Endothelial cell of umbilical vein (primary cell): ENCODE data around the gene CGB3. TPM values are rescaled to one million over a fixed set of nuclear protein-coding genes. Genes with fewer than 3 reads are reported as not detected.

Experiments
- BruUV-seq: library from RNA; stranded (reverse); fragments of 400-500 nt; replicated peaks from 2 replicates; lab custom pipeline; 2021; lab: Mats Ljungman, UMichigan
- CTCF ChIA-PET: fragments of 300-600, 350-600 bp; sonication (Branson Sonifier 250); formaldehyde crosslinking; loops from one replicate; lab custom pipeline; 2021; ENCODE audit warnings: antibody characterized with exemption, inconsistent platforms; lab: Charles Lee
- POLR2A ChIA-PET: fragments of 300-600, 350-600 bp; sonication (Branson Sonifier 250); formaldehyde crosslinking; loops from one replicate; lab custom pipeline; 2021; ENCODE audit warnings: antibody characterized with exemption, inconsistent platforms; lab: Charles Lee
- DNase-seq: peaks from one replicate; pipeline ENCODE4 v3.0.0-alpha.2; 2011; ENCODE audit warnings: low read depth, low spot score
- FAIRE-seq: peaks from 2 replicates; lab custom pipeline; 2011; peaks lifted over from hg19 to GRCh38; lab: Jason Lieb, UNC
- H2AFZ ChIP-seq: 2 replicates; pipeline ENCODE4 v1.6.0; 2012; ENCODE audit warnings: low read depth, low read length, control low read depth, inconsistent platforms
- H3K27ac ChIP-seq: 2 replicates; pipeline ENCODE4 v1.5.1; 2011; ENCODE audit warnings: low read depth, mild to moderate bottlenecking, control low read depth, low read length, moderate library complexity; ENCODE audit not compliant: insufficient read depth
- H3K27me3 ChIP-seq, 2 experiments: 2 replicates each; pipeline versions ENCODE4 v1.6.0 to v1.6.1; 2011; ENCODE audit warnings: low read length in 2 of 2, mixed read lengths in 1 of 2; ENCODE audit not compliant: control insufficient read depth in 2 of 2, insufficient read depth in 2 of 2
- H3K36me3 ChIP-seq, 2 experiments: 2 replicates in 1 of 2; 3 replicates in 1 of 2; pipeline ENCODE4 v1.5.1; 2011; ENCODE audit warnings: low read length in 2 of 2, mild to moderate bottlenecking in 1 of 2, moderate library complexity in 1 of 2; ENCODE audit not compliant: control insufficient read depth in 2 of 2, insufficient read depth in 2 of 2; ENCODE audit errors: extremely low read depth in 1 of 2
- H3K4me1 ChIP-seq: 3 replicates; pipeline ENCODE4 v1.5.1; 2011; ENCODE audit warnings: mild to moderate bottlenecking, low read length; ENCODE audit not compliant: control insufficient read depth, insufficient read depth; ENCODE audit errors: extremely low read depth
- H3K4me2 ChIP-seq: 2 replicates; pipeline ENCODE4 v1.6.1; 2011; ENCODE audit warnings: low read length, control low read depth, mixed read lengths; ENCODE audit not compliant: insufficient read depth
- H3K4me3 ChIP-seq, 3 experiments: fragments of 200-600 bp in 1 of 3; sonication (generic), shearing (Covaris generic) in 1 of 3; replicated peaks in 1 of 3; 2 replicates each; pipeline ENCODE4 v1.5.1; 2011 to 2016; ENCODE audit warnings: control low read depth in 3 of 3, low read length in 3 of 3, mild to moderate bottlenecking in 2 of 3, inconsistent platforms in 1 of 3, low read depth in 1 of 3, moderate library complexity in 1 of 3; ENCODE audit not compliant: insufficient read depth in 1 of 3
- H3K79me2 ChIP-seq: 2 replicates; pipeline ENCODE4 v1.6.0; 2012; ENCODE audit warnings: low read length, inconsistent platforms; ENCODE audit not compliant: control insufficient read depth, insufficient read depth
- H3K9ac ChIP-seq: replicated peaks from 2 replicates; pipeline ENCODE3; 2011; ENCODE audit warnings: low read length, control low read depth; ENCODE audit not compliant: insufficient read depth; ENCODE audit errors: extremely low read depth
- H3K9me1 ChIP-seq: replicated peaks from 3 replicates; pipeline ENCODE4 v1.6.0; 2011; ENCODE audit warnings: mild to moderate bottlenecking, low read length; ENCODE audit not compliant: control insufficient read depth, insufficient read depth; ENCODE audit errors: extremely low read depth
- H3K9me3 ChIP-seq: replicated peaks from 2 replicates; pipeline ENCODE4 v1.5.1; 2012; ENCODE audit warnings: low read length, inconsistent platforms; ENCODE audit not compliant: control insufficient read depth, insufficient read depth
- H4K20me1 ChIP-seq: replicated peaks from 2 replicates; pipeline ENCODE3; 2011; ENCODE audit warnings: mild to moderate bottlenecking, low read length; ENCODE audit not compliant: control insufficient read depth, insufficient read depth; ENCODE audit errors: extremely low read depth
- CTCF ChIP-seq, 2 donors: IDR thresholded peaks; 1 replicate in 1 of 2; 2 replicates in 1 of 2; pipeline ENCODE4 v1.5.1; 2011; ENCODE audit warnings: low read length in 2 of 2, mild to moderate bottlenecking in 2 of 2, moderate library complexity in 2 of 2, control low read depth in 1 of 2, inconsistent platforms in 1 of 2, low read depth in 1 of 2; ENCODE audit not compliant: insufficient read depth in 1 of 2; ENCODE audit errors: extremely low read depth in 1 of 2
- EZH2 ChIP-seq: IDR thresholded peaks from 2 replicates; pipeline ENCODE4 v1.6.1; 2012; ENCODE audit warnings: borderline replicate concordance, low read depth, mild to moderate bottlenecking, moderate library complexity, low read length, inconsistent platforms; ENCODE audit not compliant: severe bottlenecking
- FOS ChIP-seq: IDR thresholded peaks from 2 replicates; pipeline ENCODE4 v1.6.1; 2011; ENCODE audit warnings: mild to moderate bottlenecking, low read length, moderate library complexity, borderline replicate concordance; ENCODE audit not compliant: insufficient read depth
- GATA2 ChIP-seq: IDR thresholded peaks from 2 replicates; pipeline ENCODE4 v1.7.0; 2011; ENCODE audit warnings: low read depth, mild to moderate bottlenecking, moderate library complexity, mixed read lengths, low read length; ENCODE audit not compliant: insufficient read length, insufficient read depth
- JUN ChIP-seq: IDR thresholded peaks from 2 replicates; pipeline ENCODE4 v1.6.1; 2011; ENCODE audit warnings: borderline replicate concordance, low read depth; ENCODE audit not compliant: insufficient read length, insufficient read depth
- MYC ChIP-seq: IDR thresholded peaks from one replicate; pipeline ENCODE4 v1.6.1; 2011; ENCODE audit warnings: mild to moderate bottlenecking, low read depth, low read length
- POLR2A ChIP-seq: IDR thresholded peaks from 2 replicates; pipeline ENCODE4 v1.6.1; 2012; ENCODE audit warnings: low read depth, mild to moderate bottlenecking, control low read depth, low read length
- POLR2AphosphoS5 ChIP-seq: IDR thresholded peaks from 2 replicates; pipeline ENCODE4 v1.6.1; 2012; ENCODE audit warnings: low read depth, mild to moderate bottlenecking, control low read depth, low read length, moderate library complexity; ENCODE audit not compliant: insufficient read depth
- dilution Hi-C: fragments of 300-500 bp; cut with MboI; formaldehyde crosslinking; loops from one replicate; pipeline ENCODE4 v1.15.0; 2019; ENCODE audit warnings: low sequenced_read_pairs; ENCODE audit not compliant: extremely low pct_ligation_motif_present
- intact Hi-C: fragments of 100-400 bp; cut with micrococcal nuclease; formaldehyde crosslinking; loops from one replicate; pipeline ENCODE4 v1.10.0; 2022
- polyA plus RNA-seq, 4 experiments: library from polyadenylated mRNA; depleted of rRNA in 3 of 4; stranded (reverse) in 3 of 4; unstranded in 1 of 4; fragments of >200 nt; gene quantifications; 2 replicates each; pipeline versions ENCODE4 v1.2.1 to v1.2.3, GENCODE V29; 2011 to 2012; ENCODE audit warnings: missing spikeins in 1 of 4
- total RNA-seq: library from RNA; stranded (reverse); gene quantifications from 2 replicates; pipeline ENCODE4 v1.2.3, GENCODE V29; 2021
- TF ChIP-seq, protein P1 (sequence below): IDR thresholded peaks from 2 replicates; pipeline ENCODE4 v1.6.1; 2011; ENCODE audit not compliant: insufficient read depth, insufficient read length

CGB3 gene
- total and polyA plus RNA-seq, 2 donors (not counting 3 experiments of a cell fraction or from before 2014, with no cell fraction given), result not detected

GRCh38 chr19:49064029-49064629 lies 40.0 kb upstream of the CGB3 start:
- H3K79me2 ChIP-seq, result no peaks in the 10 kb centered on the region
- H4K20me1 ChIP-seq, result no peaks in the 10 kb centered on the region
- no peak overlapping the region for H3K4me3 ChIP-seq
- H3K27ac ChIP-seq, result no peak overlapping the region
- H3K9ac ChIP-seq, result no peak overlapping the region
- no peak for DNase-seq
- ChIA-PET CTCF (interaction anchor here (0.6 to 1.9 kb wide), 3 partner anchors 10 to 64 kb away, joined by 3 to 6 read pairs (median 5); no protein-coding TSS in a partner anchor), POLR2A (no interaction called here)
- no peak overlapping the region for H3K4me2 ChIP-seq
- H3K9me3 ChIP-seq, result no peaks in the 10 kb centered on the region
- FAIRE-seq, result no peak
- H3K4me1 ChIP-seq, result no peaks in the 10 kb centered on the region
- no peaks in the 10 kb centered on the region for H3K9me1 ChIP-seq
- no TSS peak for BruUV-seq
- no peak for TF ChIP-seq JUN
- TF ChIP-seq CTCF (IDR thresholded peaks at IDR 0.05; ENCODE audit: extremely low read depth in 1 of 2, insufficient read depth in 1 of 2, low read depth in 1 of 2, low read length in 2 of 2), result no peak
- TF ChIP-seq, protein P1, sequence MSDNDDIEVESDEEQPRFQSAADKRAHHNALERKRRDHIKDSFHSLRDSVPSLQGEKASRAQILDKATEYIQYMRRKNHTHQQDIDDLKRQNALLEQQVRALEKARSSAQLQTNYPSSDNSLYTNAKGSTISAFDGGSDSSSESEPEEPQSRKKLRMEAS, result no peak
- no peak for TF ChIP-seq FOS
- no peak for TF ChIP-seq EZH2
- TF ChIP-seq MYC, result no peak
- no peak for TF ChIP-seq GATA2
- TF ChIP-seq POLR2A, result no peak
- TF ChIP-seq POLR2AphosphoS5, result no peak
- no peak overlapping the region for H2AFZ ChIP-seq
- dilution Hi-C loops, result no loop called here
- intact Hi-C loops, result no loop called here
- no peaks in the 10 kb centered on the region for H3K36me3 ChIP-seq
- H3K27me3 ChIP-seq, result peaks cover 30 to 38% of the 10 kb centered on the region in 2 experiments
